GM19193 (cell line): ENCODE results near the gene P4HA1.

ENCODE experiments used
- POLR2A ChIP-seq: IDR thresholded peaks from 4 replicates; pipeline ENCODE4 v1.6.1; 2011; ENCODE audit not compliant: insufficient read depth, insufficient read length; ENCODE audit errors: extremely low read depth

P4HA1 gene

DNA sequence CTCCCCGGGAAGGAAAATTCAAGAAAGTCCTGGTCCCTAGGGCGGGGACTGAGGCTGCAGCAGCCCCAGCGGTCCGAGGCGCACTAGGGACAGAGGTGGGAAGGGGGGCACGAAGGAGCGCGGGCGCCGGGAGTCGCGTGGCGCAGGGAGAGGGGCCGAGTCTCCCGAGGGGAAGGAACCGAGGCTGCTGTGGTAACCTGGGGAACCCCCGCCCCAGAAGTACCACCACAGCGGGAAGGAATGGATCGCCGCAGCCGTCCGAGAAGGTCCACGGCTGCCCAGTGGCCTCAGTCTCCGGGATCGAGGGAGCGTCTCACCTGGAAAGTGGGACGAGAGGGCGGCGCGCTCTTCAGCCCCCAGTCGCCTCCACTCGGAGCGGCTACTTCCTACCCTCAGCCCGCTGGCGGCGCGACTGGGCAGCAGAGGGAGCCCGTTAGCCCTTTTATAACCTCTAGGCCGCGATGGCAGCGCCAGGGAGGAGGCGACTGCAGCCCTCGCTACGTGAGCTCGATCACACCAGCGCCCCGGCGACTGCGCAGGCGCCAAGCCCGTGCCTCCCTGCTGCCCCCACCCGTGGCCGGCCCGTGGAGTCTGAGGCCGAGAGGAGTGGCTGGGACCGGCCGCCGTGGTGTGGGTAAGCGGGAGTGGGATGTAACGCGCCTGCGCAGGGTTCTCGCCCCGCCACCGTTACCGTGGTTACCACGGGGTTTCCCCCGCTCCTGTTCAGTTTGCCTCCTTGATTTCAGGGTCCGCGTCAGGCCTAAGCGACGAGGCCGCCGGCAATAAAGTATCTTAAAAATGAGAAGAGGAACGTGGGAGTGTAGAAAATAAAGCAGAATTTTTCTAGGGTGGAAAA is at the start of gene P4HA1:
Gene P4HA1 (minus strand): TSS at position 418 of the 856 bp plus-strand sequence. CDS start 21,983 bp downstream, outside the sequence.
- TF ChIP-seq POLR2A = peak; percentile 99

DNA sequence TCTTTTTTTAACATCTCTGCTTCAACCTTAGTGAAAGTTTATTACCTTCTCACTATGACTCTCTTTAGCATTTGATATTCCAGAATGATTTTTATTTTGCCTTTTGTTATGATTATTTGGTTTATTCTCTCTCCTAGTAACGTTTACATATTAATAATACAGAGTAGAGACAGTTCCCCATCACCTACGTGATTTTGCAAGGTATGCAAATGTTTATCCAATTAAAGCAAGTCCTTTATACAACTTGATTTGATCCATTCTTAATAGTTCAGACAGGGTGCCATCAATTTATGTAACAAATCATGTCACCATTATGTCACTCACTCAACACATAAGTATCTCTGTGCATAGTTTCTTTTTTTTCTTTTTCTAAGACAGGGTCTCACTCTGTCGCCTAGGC is 44.9 kb upstream of the P4HA1 start:
- no peak for TF ChIP-seq POLR2A

DNA sequence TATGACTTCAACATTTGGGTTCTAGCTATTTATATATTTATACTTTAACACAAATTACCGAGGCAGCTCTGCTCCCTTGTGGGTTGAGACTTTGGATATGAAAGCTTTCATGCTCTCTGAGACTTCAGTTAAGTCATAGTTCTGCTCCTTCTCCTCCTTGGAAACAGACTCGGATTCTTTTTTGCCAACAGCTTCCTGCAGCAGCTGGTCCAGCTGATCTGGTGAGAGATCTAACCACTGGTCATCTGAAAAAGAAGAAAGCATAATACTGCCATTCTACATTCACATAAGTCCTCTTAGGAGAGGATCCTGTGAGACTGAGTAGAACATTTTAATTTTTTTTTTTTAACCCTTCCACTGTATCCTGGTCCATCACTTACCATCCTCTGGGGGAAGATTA is 42.6 kb upstream of the P4HA1 start:
- TF ChIP-seq POLR2A = no peak

DNA sequence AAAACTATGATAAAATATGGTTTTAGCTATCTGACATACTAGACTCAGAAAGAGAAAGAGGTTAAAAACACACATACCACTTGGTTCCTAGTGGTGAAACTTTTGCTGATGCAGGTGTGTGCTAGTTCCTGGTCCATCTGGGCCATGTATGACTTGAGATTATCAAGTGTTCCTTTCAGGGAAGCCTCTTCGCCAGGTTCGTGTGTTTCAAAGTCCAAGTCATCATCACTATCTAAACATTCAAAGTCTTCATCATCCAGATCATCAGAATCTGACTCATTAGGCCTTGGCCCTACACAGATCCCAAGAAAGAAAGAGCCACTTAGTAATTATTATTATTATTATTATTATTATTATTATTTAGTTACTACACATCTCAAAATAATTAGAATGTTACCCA is 40.0 kb upstream of the P4HA1 start:
- no peak for TF ChIP-seq POLR2A

DNA sequence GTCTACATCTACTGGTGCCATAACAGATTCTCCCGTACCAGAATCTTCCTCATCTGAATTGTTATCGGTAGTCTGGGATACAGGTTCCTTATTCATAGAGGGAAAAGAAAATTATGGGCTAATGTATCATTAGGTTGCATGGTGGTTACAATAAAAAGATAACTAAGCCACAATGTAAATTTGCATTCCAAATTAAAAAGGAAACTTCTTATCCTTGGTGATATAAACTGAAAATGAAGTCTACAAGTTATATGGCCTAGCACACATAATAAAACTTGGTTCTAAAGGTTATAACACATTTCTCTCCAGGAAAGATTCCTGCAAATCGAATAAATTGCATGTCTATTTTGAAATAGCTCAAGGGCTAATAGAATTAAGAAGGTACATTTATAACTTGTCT is 38.1 kb upstream of the P4HA1 start:
- no peak for TF ChIP-seq POLR2A

DNA sequence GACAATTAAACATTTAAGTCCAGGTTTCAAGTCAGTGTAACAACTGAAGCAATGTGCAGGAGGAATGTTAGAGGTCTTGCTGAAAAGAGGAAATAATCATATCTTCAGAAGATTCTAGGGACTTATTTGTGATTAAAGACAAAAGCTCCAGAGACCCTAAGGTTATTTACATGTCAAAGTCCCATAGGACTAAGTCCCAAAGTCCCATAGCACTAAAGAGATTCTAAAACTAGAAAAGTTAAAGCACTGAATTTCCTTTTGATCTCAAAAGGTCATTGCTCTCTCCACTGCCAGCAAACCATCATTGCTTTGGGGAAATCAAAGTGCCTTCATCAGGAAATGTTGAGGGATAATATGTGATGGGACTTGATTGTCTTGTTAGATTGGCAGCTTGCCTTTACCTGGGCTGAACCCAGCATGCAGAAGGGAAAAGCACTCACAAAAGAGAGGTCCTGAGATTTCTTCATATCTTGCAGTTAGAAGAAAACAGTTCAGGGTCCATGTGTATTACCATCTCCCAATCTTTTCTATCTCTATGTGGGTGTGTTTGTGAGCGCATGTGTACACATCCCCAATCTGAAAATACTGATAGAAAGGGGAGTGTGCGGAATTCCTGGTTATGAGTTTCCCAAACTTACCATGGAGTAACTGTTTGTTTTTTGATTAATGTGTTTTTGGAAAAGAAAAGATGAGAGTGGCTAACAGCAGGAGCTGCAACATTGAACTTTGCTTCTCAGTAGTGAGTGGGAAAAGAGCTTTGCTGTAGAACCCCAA is 35.4 kb upstream of the P4HA1 start:
- TF ChIP-seq POLR2A = no peak

DNA sequence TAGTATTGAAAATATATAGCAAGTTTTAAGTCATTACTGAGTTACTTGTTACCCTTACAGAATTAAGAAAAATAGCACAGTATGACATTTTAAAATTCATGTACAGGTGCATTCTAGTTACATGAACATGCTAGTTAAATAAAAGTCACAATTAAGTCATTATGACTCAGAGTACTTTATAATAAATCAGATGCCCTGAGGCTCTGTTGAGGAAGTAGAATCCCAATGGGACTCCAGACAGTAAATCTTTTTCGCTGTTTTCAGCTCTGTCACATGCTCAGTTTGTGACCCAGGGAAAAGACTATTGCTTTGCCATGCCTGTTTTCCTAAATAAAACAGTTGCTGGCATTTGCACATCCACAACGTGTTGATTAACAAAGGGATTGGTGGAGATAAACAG is 34.6 kb upstream of the P4HA1 start:
- no peak for TF ChIP-seq POLR2A

DNA sequence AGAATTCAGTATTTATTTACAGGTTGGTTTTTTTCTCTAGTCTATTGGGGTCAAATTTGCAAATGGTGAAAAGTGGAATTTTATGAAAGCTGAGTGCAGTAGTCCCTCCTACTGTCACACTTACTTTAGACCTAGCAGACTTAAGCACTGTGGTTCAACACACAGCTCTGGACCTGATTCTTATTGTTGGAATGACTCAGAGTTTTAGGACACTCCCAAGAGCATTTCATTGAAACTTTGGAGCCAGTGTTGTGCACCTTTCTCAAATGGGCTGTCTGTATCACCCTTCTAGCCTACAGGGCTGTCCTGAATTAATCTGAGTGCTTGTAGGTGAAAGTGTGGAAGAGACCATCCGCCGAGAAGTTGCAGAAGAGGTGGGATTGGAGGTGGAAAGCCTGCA is 29.7 kb upstream of the P4HA1 start:
- TF ChIP-seq POLR2A = no peak

DNA sequence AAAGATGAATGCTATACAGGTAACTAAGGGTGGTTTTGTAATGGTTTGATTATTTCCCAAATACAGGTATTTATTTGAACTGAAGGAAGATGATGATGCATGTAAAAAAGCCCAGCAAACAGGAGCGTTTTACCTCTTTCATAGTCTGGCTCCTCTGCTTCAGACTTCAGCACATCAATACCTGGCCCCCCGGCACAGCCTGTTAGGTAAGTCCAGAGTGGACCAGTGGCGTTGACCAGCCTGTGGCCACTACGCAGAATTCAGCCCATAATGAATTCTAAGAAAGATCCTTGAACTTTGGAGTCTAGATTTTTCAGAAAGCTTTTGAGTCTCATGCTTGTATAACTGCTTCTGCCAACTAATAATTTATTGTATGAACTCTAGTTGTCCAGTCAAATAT is 23.3 kb upstream of the P4HA1 start:
- no peak for TF ChIP-seq POLR2A

DNA sequence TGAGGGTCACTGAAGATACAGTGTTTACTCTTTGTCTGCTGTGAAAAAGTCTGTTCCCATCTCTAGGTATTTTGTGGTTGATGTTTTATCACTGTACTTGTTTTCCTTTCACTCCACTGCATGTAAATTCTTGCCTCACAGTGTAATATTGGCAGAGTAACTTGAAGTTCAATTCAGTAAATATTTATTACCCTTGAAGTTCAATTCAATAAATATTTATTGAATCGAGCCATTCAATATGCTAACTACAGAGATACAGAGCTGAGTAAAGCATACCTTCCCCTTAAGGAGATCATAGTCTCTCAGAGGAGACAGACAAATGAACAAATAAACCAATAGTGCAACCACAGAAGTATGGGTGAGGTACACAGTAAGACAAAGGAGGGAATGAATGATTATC is 22.8 kb upstream of the P4HA1 start:
- no peak for TF ChIP-seq POLR2A

DNA sequence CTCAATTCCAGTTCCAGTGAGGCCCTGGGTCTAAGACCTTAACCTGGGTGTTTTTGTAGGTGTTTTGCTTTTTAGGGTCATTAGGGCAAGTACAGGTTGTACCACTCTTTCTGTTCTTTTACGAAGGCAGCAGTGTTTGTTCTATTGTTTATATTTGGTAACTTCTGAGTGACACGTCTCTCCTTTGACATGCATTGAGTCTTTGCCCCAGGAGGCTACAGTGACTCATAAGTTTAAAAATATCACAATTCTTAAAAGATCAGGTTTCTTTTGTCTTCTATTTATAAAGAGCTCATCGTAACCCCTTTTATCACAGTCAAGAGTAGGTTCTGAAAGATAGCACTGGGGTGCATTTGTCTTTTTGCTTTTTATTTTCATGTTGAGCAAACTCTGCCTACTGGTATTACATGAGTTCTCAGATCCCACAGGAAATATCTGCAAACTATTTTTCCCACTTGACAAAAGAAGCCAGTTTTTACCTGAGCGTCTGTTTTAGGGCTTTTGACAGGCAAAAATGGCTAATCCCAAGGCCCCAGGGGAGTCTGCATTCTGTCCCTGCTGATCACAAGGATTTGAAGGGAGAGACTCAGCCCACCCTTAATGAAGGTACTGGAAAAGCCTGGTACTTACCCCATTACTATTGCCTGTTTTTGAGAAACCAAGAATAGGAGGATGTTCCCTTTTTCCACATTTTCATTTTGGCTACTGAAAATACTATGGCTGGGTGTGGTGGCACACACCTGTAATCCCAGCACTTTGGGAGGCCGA is 21.5 kb upstream of the P4HA1 start:
- no peak for TF ChIP-seq POLR2A

DNA sequence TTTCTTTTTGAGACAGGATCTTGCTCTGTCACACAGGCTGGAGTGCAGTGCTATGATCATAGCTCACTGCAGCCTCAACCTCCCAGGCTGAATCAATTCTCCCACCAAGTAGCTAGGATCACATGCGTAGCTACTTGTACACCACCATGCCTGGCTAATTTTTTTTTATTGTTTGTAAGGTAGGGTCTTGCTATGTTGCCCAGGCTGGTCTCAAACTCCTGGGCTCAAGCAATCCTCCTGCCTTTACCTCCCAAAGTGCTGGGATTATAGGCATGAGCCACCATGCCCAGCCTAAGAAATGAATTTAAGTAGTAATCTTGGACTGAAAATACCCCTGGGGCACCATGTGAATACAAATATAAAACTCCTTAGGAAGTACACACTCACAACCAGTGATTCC is 19.4 kb upstream of the P4HA1 start:
- TF ChIP-seq POLR2A = no peak

DNA sequence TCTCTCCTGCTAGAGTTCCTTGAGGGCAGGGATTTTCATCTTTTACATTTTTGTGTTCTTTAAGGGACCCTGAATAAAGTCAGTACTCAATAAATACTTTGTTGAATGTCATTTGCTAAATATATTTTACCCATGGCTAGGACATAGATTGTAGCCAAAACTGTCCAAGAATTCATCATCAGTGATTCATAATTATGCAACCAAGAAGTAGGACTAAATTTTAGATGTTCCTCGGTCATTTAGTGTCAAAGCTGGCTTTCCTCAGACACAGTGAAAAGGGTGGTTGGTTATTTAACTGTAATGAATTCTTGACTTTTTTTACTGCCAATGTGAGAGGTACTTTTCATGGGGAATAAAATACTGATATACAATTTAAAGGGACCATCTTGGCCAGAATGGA is 16.9 kb upstream of the P4HA1 start:
- no peak for TF ChIP-seq POLR2A

DNA sequence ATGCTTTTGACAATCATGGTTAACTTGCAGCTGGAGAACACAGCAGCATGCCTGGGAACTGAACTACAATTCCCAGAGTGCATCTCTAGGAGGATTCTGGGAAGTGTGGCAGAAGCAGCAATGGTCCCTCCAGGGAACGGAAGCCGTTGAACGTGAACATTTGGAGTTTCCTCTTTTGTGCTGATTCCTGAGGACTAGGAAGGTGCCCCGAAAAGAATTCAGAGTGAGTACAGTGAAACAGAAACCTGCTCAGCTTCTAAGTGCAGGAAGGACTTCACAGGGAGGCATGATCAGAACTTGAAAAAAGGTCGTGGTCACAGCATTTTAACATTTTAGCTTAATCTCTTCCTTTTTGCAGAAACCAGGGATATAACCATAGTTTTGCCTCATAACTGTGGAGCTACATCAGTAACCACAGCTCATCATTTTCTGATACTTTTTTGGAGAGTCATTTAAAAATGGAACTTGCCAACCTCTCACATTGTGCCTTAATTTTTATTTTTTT is 13.7 kb upstream of the P4HA1 start, which contains the start of gene NUDT13:
Gene NUDT13 (plus strand): TSS at position 111 of the 505 bp plus-strand sequence. CDS start 3,911 bp downstream, outside the sequence.
- no peak for TF ChIP-seq POLR2A

DNA sequence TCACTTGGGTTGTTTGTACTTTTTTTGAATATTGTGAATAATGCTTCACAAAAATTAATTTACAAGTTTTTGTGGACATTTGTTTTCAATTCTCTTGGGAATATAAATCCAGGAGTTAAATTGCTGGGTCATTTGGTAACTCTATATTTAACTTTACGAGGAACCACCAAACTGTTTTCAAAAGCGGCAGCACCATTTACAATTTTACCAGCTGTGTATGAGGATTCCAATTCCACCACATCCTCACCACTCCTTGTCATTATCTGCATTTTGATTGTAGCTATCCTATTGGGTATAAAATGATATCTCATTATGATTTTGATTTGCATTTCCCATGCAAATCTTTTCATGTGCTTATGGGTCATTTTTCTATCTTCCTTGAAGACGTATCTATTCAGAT is 9.6 kb upstream of the P4HA1 start:
- TF ChIP-seq POLR2A = no peak
